Activated CD4-positive, alpha-beta T cell treated with anti-CD3 and anti-CD28 coated beads for 36 hours (primary cell): ENCODE data around the gene KDM3B. TPM values are rescaled to one million over a fixed set of nuclear protein-coding genes. Genes with fewer than 3 reads are reported as not detected.
A peak's percentile ranks its signal among the peaks of the same experiment; 100 is the strongest.
"Not testable (repeated sequence)": the region's sequence is repeated elsewhere in the genome, so short reads cannot be mapped to it uniquely, and the experiment has no call there.

ENCODE experiments used
- ATAC-seq: fragments of 200-7000 bp; cut with Tn5 transposase; one replicate; pipeline ENCODE4 v1.10.0; 2021; ENCODE audit warnings: mild to moderate bottlenecking, moderate library complexity
- CTCF ChIA-PET: fragments of 350-600 bp; sonication (Branson Sonifier 250); formaldehyde crosslinking; loops from one replicate; lab custom pipeline; 2021; ENCODE audit warnings: antibody characterized with exemption; lab: Charles Lee
- POLR2A ChIA-PET: fragments of 350-600 bp; sonication (Branson Sonifier 250); formaldehyde crosslinking; loops from one replicate; lab custom pipeline; 2021; ENCODE audit warnings: antibody characterized with exemption, inconsistent platforms; lab: Charles Lee
- DNase-seq: peaks from one replicate; pipeline ENCODE4 v3.0.0-alpha.2; 2020
- H3K27ac Mint-ChIP-seq: one replicate; pipeline ENCODE4 v1.8.0; 2021; ENCODE audit warnings: mixed read lengths
- H3K27me3 Mint-ChIP-seq: one replicate; pipeline ENCODE4 v1.8.0; 2021; ENCODE audit warnings: mixed read lengths
- H3K36me3 Mint-ChIP-seq: one replicate; pipeline ENCODE4 v1.8.0; 2021; ENCODE audit warnings: low read depth, mixed read lengths
- H3K4me1 Mint-ChIP-seq: one replicate; pipeline ENCODE4 v1.8.0; 2021; ENCODE audit warnings: mixed read lengths
- H3K4me3 Mint-ChIP-seq: one replicate; pipeline ENCODE4 v1.8.0; 2021; ENCODE audit warnings: mild to moderate bottlenecking, moderate library complexity, mixed read lengths
- H3K9me3 Mint-ChIP-seq: one replicate; pipeline ENCODE4 v1.8.0; 2021; ENCODE audit warnings: low read depth, mixed read lengths
- intact Hi-C, 2 experiments: fragments of 100-400 bp; cut with DNase I in 1 of 2; cut with micrococcal nuclease in 1 of 2; formaldehyde crosslinking; loops; one replicate each; pipeline versions ENCODE4 v1.14.2 to v1.15.1; 2022 to 2024; cut with DNase I, micrococcal nuclease
- total RNA-seq, 2 experiments: library from RNA; stranded (reverse); gene quantifications; one replicate each; pipeline ENCODE4 v1.2.3, GENCODE V29; 2021

Gene KDM3B
- total RNA-seq, 2 experiments from 2014 or later, result 39.0 to 40.9 TPM

DNA sequence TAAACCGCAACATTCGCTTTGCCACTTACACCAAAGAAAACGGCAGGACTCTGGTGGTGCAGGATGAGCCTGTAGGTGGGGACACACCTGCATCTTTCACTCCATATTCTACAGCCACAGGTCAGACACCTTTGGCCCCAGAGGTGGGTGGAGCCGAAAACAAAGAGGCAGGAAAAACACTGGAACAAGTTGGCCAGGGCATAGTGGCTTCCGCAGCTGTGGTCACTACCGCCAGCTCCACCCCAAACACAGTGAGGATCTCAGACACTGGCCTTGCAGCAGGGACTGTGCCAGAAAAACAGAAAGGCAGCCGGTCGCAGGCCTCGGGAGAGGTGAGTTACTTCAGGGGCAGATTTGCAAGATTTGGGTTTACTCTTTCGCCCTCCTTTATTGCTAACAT is 33.8 kb downstream of the KDM3B start:
- DNase-seq, result no peak
- POLR2A ChIA-PET, result no interaction called here
- ATAC-seq, result no peak
- H3K27me3 Mint-ChIP-seq, result no peaks in the 10 kb centered on the region
- intact Hi-C loops, result no loop called here
- CTCF ChIA-PET, result no interaction called here
- H3K36me3 Mint-ChIP-seq, result peaks cover 36% of the 10 kb centered on the region
- no peak overlapping the region for H3K27ac Mint-ChIP-seq
- H3K4me1 Mint-ChIP-seq, result no peaks in the 10 kb centered on the region
- no peak overlapping the region for H3K4me3 Mint-ChIP-seq
- no peaks in the 10 kb centered on the region for H3K9me3 Mint-ChIP-seq

DNA sequence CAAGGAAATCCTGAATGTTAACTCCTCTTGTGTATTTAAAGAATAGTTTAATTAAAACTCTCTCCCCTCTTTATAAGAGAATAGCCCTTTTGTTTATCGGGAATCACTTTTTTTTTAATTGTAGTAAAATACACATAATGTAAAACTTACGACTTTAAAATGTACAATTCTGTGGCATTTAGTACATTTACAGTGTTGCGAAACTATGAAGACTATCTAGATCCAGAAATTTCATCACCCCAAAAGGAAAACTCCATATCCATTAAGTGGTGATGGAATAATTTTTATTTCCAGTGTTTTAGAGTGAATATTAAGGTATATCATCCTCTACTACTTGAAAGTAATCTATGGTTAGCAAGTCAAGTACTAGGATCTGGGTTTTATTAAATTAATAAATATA is 36.8 kb downstream of the KDM3B start:
- intact Hi-C loops, result no loop called here
- CTCF ChIA-PET, result no interaction called here
- Mint-ChIP-seq H3K27ac (no peak overlapping the region), H3K9me3 (no peaks in the 10 kb centered on the region), H3K36me3 (peaks cover 26% of the 10 kb centered on the region), H3K4me1 (no peaks in the 10 kb centered on the region), H3K4me3 (no peak overlapping the region), H3K27me3 (no peaks in the 10 kb centered on the region)
- no peak for DNase-seq
- no peak for ATAC-seq
- POLR2A ChIA-PET, result no interaction called here

- CTCF ChIA-PET, H3K4me1 Mint-ChIP-seq, intact Hi-C loops, H3K4me3 Mint-ChIP-seq, POLR2A ChIA-PET, H3K9me3 Mint-ChIP-seq, ATAC-seq, H3K27me3 Mint-ChIP-seq, DNase-seq, H3K27ac Mint-ChIP-seq: not testable (repeated sequence)
- H3K36me3 Mint-ChIP-seq, result peaks cover 32% of the 10 kb centered on the region
These were observed 37.4 kb downstream of the KDM3B start for GRCh38 chr5:138389911-138390310.

- Mint-ChIP-seq H3K4me1 (no peaks in the 10 kb centered on the region), H3K27me3 (no peaks in the 10 kb centered on the region), H3K4me3 (no peak overlapping the region), H3K36me3 (peaks cover 29% of the 10 kb centered on the region), H3K9me3 (no peaks in the 10 kb centered on the region), H3K27ac (no peak overlapping the region)
- intact Hi-C loops, result no loop called here
- ATAC-seq (no peak), DNase-seq (no peak)
- POLR2A ChIA-PET, result no interaction called here
- CTCF ChIA-PET, result interaction anchor here (0.6 to 1.6 kb wide), 4 partner anchors 14 to 356 kb away, joined by 3 to 4 read pairs (median 3); no protein-coding TSS in a partner anchor
These were observed 39.4 kb downstream of the KDM3B start for GRCh38 chr5:138391859-138392386.

DNA sequence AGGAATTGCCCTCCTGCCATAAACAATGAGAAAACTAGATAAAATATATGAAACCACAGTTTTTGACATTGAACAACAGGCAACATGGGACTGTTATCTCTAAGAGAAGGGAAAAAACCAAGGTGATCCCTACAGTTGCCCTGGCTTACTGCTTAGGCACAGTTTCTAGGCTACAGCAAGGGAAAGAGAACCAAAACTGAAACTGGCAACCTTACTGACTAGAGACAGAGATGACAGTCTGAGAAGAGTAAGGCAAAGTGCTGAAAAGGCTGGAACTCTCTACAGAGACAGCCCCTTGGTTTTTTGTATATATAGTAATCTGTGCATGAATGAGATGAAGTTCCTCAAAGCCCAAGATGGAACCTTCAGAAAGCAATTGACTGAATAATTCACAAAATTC is 50.2 kb downstream of the KDM3B start:
- peaks cover 15% of the 10 kb centered on the region for H3K4me1 Mint-ChIP-seq
- H3K27me3 Mint-ChIP-seq, result no peaks in the 10 kb centered on the region
- intact Hi-C loops, result no loop called here
- ChIA-PET CTCF (interaction anchor here (1.0 to 1.3 kb wide), 2 partner anchors 13 to 48 kb away, joined by 3 to 4 read pairs; no protein-coding TSS in a partner anchor), POLR2A (interaction anchor here (0.6 kb wide), 1 partner anchor 96 kb away, joined by 3 read pairs; no protein-coding TSS in a partner anchor)
- ATAC-seq, result peak; percentile 97
- peak overlapping the region; percentile 40 for H3K27ac Mint-ChIP-seq
- H3K4me3 Mint-ChIP-seq, result no peak overlapping the region
- DNase-seq, result no peak
- H3K9me3 Mint-ChIP-seq, result no peaks in the 10 kb centered on the region
- peaks cover 39% of the 10 kb centered on the region for H3K36me3 Mint-ChIP-seq

DNA sequence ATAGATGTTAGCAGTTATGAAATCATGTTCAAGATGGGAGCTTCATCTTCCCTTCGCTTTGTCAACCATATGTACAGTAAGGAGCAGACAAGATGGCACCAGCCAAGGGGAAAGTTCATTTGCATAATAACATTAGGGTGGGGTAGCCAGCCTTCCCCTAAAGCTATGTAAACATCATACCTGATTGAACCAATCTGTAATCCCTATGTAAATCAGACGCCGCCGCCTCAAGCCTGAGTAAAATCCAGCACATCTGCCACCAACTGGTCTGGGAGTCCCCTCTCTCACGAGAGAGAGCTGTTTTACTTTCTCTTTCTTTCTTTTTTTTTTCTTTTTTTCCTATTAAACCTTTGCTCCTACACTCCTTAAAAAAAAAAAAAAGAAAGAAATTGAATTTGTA is 55.5 kb downstream of the KDM3B start:
- Mint-ChIP-seq H3K36me3 (peaks cover 40% of the 10 kb centered on the region), H3K9me3 (no peaks in the 10 kb centered on the region), H3K27ac (peak overlapping the region; percentile 60), H3K27me3 (no peaks in the 10 kb centered on the region), H3K4me3 (no peak overlapping the region), H3K4me1 (peaks cover 13% of the 10 kb centered on the region)
- POLR2A ChIA-PET, result interaction anchor here (0.6 to 0.7 kb wide), 2 partner anchors 37 to 135 kb away, joined by 7 read pairs; partner anchors contain the start of gene ETF1
- CTCF ChIA-PET, result interaction anchor here (0.8 kb wide), 1 partner anchor 56 kb away, joined by 4 read pairs; no protein-coding TSS in a partner anchor
- intact Hi-C loops, result loop anchor here in 1 of 2 experiments (2.0 to 5.0 kb wide), 2 partner anchors 53 to 196 kb away; partner anchors contain the start of gene CDC23
- DNase-seq (peak; percentile 68), ATAC-seq (peak; percentile 94)

- H3K36me3 Mint-ChIP-seq, result peaks cover 34% of the 10 kb centered on the region
- H3K27ac Mint-ChIP-seq, H3K4me3 Mint-ChIP-seq, POLR2A ChIA-PET, H3K27me3 Mint-ChIP-seq, ATAC-seq, H3K9me3 Mint-ChIP-seq: not testable (repeated sequence)
- DNase-seq, result peak; percentile 54
- CTCF ChIA-PET, result interaction anchor here (0.6 to 1.8 kb wide), 4 partner anchors 21 to 139 kb away, joined by 3 to 6 read pairs (median 4); partner anchors contain the start of gene KDM3B
- peaks cover 12% of the 10 kb centered on the region for H3K4me1 Mint-ChIP-seq
- intact Hi-C loops, result loop anchor here in 1 of 2 experiments (1.0 kb wide), 1 partner anchor 231 kb away; no protein-coding TSS in a partner anchor
These were observed 58.6 kb downstream of the KDM3B start for GRCh38 chr5:138410996-138411640.

GRCh38 chr5:138418444-138418843 is 66.0 kb downstream of the KDM3B start:
- intact Hi-C loops, result no loop called here
- ChIA-PET CTCF (no interaction called here), POLR2A (no interaction called here)
- Mint-ChIP-seq H3K9me3 (no peaks in the 10 kb centered on the region), H3K4me1 (no peaks in the 10 kb centered on the region), H3K27me3 (no peaks in the 10 kb centered on the region), H3K4me3 (no peak overlapping the region), H3K36me3 (peaks cover 49% of the 10 kb centered on the region), H3K27ac (no peak overlapping the region)
- ATAC-seq (no peak), DNase-seq (no peak)

- Mint-ChIP-seq H3K27ac (peak overlapping the region; percentile 2), H3K36me3 (peaks cover 55% of the 10 kb centered on the region), H3K27me3 (no peaks in the 10 kb centered on the region), H3K9me3 (no peaks in the 10 kb centered on the region), H3K4me3 (no peak overlapping the region), H3K4me1 (no peaks in the 10 kb centered on the region)
- ChIA-PET POLR2A (no interaction called here), CTCF (interaction anchor here (0.6 to 1.3 kb wide), 5 partner anchors 13 to 1533 kb away, joined by 3 to 5 read pairs (median 4); partner anchors contain the start of gene HSPA9)
- DNase-seq (no peak), ATAC-seq (no peak)
- intact Hi-C loops, result no loop called here
These were observed 72.6 kb downstream of the KDM3B start for GRCh38 chr5:138425079-138425478.

GRCh38 chr5:138435943-138436342 is 83.5 kb downstream of the KDM3B start:
- ATAC-seq (no peak), DNase-seq (no peak)
- Mint-ChIP-seq H3K9me3 (no peaks in the 10 kb centered on the region), H3K4me3 (no peak overlapping the region), H3K36me3 (peaks cover 16% of the 10 kb centered on the region), H3K4me1 (peaks cover 15% of the 10 kb centered on the region), H3K27ac (no peak overlapping the region), H3K27me3 (no peaks in the 10 kb centered on the region)
- intact Hi-C loops, result no loop called here
- ChIA-PET CTCF (interaction anchor here (0.8 to 3.2 kb wide), 2 partner anchors 13 to 419 kb away, joined by 3 to 12 read pairs; no protein-coding TSS in a partner anchor), POLR2A (no interaction called here)

GRCh38 chr5:138438003-138438723 is 85.7 kb downstream of the KDM3B start:
- H3K27ac Mint-ChIP-seq, result no peak overlapping the region
- intact Hi-C loops, result loop anchor here in 1 of 2 experiments (2.0 kb wide), 2 partner anchors 55 to 225 kb away; partner anchors contain the start of gene CDC23
- no peaks in the 10 kb centered on the region for H3K9me3 Mint-ChIP-seq
- ATAC-seq, result no peak
- ChIA-PET CTCF (interaction anchor here (0.8 to 1.9 kb wide), 6 partner anchors 13 to 202 kb away, joined by 3 to 9 read pairs (median 4); partner anchors contain the start of genes EGR1 and KDM3B), POLR2A (interaction anchor here (1.0 kb wide), 1 partner anchor 27 kb away, joined by 3 read pairs; the partner anchor contains the start of gene EGR1)
- H3K4me3 Mint-ChIP-seq, result peak overlapping the region; percentile 62
- peaks cover 7% of the 10 kb centered on the region for H3K36me3 Mint-ChIP-seq
- H3K4me1 Mint-ChIP-seq, result peaks cover 15% of the 10 kb centered on the region
- H3K27me3 Mint-ChIP-seq, result no peaks in the 10 kb centered on the region
- no peak for DNase-seq
